ENCODE data around the gene CDK6.

Gene CDK6

DNA sequence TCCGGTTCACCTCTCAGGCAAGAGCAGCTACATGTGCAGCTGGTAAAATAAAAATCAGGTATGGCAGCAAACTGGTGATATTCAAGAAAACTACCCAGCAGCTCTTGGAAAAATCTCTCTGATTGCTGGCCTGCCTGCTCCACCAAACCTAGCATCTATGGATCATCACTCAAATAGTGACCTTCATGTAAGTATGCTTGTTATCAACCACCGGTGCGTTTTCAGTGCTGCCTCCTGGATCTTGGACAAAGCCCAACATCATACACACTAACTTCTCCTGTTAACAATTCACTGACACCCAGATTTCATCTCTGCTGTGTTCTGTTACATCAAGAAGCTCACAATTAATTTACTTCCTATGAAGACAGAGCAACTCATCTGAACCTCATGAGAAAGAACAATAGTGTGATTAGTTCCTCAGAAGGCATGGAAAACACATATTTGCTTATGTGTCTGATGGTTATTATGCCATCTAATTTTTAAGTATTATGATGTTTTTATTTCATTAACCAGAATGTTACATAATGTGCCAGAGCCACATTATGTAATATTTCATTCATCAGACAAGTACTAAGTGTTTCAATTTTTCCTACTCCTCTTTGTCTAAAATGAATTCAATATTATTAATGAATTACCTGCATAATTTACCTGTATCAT, 8.8 kb downstream of the CDK6 start:
- DNase-seq (ENCODE audit: low read depth in 1 of 2, low spot score in 1 of 2) = no peak

DNA sequence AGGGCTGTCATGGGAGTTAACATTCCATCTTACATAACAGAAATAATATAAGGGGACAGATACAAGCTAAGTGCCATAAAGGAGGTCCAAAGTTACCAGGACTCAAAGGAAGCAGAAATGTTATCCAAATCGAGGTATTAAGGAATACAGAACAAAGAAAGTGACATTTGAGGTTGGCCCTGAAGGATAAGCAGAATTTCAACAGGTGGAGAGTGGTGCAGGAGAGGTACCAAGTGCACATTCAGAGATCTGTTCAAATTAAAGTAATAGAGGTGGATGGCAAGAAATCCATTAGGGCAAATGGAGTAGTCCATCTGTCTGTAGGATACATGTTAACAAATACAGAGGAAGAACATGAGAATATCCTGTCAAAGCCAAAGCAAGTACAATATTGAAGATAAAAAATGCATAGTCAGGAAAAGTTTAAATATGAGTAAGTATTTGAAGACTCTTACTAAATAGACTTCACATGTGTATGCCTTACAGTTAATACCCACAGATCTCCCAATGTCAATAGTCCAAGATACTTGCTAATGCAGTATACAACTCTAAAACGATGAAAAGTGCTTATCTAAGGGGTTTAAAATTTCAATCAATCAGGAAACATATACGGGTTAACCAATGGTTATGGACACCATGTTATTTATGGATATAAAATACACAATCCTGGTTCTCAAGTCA, 10.0 kb downstream of the CDK6 start:
- no peak for DNase-seq (ENCODE audit: low read depth in 1 of 2, low spot score in 1 of 2)

DNA sequence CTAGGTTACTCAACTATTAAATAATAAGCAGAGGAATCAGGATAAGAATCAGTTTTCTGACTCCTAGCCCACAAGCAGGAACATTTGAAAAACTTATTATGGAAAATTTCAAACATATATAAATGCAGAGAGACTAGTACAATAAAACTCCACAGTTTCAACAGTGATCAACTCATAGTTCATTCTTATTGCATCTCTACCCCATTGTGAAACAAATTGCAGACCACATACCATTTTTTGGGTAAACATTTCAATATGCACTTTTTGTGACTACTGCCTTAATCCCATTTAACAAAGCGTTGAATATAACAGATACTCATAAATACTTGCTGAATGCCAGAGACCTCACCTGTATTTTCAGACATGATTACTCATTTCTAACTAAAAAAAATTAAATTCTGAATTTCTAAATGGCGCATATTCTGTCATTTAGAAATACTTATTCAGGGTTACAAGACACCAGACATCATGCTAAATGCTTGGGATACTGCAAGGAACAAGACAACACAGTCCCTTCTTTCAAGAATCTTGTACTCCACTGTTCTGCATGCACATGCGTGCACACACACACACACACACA, 11.4 kb downstream of the CDK6 start:
- no peak for DNase-seq (ENCODE audit: low read depth in 1 of 2, low spot score in 1 of 2)

DNA sequence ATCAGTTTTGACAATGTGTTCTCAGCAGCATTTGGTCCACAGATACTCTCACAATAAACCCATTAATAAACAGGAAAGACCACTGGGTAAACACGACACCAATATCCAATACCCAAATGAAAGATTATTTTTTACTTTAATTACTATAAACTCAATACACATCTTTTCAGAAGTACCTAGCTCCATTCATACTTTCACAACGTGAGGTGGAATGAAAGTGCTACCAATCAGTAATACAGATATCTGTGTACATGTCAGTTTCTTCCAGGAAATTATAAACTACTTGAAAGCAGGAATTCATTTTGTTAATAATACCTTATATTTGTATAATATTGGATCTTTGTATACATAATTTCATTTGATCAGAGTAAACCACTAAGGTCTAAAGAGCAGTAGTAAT, 11.9 kb downstream of the CDK6 start:
- no peak for DNase-seq (ENCODE audit: low read depth in 1 of 2, low spot score in 1 of 2)

DNA sequence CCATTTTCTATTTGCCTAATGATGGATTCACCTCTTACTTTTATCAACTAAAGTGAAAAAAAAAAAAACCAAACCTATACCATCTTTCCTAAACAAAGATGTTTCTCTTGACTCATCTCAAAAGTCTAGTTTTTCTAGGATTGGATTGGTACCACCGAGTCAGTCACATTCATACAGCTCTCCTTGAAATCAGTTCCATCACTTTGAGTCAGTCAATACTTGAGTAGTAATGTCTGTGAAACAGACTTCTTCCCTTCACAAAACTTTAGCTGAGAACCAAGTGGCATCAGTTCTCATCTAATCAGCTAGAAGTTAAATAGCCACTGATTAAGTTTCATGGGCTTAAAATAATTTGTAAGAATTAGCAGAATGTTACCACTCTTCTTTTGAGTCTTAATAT, 13.3 kb downstream of the CDK6 start:
- DNase-seq (ENCODE audit: low read depth in 1 of 2, low spot score in 1 of 2) = no peak

DNA sequence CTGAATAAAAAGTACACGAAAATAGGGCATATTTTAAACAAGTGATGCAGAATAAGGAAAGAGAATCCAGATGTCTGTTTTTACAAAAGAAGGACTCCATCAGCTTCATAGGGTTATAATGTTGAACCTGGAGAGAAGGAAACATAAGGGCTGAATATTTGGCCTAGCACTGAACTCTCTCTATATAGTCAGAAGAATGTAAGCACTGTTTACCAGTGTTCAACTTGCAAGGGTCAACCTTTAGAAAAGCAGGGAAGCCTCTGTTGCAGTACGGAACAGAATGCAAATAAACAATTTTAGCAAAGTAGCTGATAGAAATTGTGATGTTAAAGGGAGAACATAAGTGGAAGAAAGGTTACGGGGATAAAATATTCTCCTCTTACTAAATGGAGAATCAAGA, 16.2 kb downstream of the CDK6 start:
- DNase-seq (ENCODE audit: low read depth in 1 of 2, low spot score in 1 of 2) = no peak

DNA sequence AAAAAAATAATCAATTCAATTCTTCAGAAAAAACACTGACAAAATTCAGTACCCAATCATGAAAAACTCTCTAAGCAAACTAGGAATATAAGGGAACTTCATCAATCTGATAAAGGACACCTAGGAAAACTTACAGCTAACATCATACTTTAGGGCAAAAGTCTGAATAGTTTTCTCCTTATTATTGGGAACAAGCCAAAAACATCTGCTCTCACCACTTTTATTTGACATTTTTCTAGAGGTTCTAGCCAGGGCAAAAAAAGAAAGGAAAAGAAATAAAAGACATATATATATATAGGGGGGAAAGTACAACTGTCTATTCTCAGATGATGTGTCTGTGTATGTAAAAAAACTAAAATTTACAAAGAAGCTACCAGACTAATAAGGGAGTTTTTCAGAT, 19.0 kb downstream of the CDK6 start:
- DNase-seq (ENCODE audit: low read depth in 1 of 2, low spot score in 1 of 2) = no peak

DNA sequence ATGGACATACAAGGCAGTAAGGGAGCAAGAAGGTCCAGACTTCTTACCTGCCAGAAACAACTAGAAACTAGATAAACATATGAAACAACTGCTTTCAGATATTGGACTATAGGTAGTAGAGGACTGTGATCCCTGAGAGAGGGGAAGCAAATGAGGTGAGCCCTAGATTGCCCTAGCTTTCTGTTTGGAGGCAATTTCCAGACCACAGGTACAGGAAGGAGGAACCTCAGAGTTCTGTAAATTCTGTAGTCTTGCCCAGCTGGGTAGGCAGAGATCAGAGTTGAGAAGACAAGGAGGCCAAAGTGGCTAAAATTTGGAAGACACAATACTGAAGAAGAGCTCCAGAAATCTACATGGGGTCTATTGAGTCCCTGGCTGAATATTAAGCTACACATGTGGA, 21.0 kb downstream of the CDK6 start:
- DNase-seq (ENCODE audit: low read depth in 1 of 2, low spot score in 1 of 2) = no peak

DNA sequence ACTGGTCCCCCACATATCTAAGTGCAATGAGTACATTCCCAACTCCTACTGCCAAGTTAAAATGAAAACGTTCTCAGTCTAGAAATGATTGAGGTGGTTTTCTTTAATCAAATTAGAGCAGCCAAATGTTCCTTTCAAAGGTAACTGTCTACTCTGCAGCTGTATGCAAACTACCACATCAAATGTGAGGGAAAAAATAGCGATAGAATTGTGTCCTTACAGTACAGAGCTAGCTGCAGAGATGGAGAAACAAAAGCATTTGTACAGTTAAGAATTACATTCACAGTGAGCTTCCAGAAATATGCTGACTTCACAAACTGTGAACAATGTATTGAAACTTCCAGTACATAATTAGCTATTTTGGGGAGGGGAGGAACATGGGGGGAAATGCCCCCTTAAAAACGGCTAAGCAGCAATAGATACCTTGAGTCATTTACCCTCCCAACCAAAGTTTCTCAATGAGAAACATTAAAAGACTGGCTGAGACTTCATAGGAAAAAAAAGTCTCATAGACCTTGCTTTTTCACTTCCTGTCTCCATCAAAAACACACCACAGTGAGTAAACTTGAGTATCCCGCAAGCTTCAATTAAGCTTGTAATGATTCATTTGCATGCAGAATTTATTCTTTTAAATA, 22.9 kb downstream of the CDK6 start:
- DNase-seq (ENCODE audit: low read depth in 1 of 2, low spot score in 1 of 2) = no peak

DNA sequence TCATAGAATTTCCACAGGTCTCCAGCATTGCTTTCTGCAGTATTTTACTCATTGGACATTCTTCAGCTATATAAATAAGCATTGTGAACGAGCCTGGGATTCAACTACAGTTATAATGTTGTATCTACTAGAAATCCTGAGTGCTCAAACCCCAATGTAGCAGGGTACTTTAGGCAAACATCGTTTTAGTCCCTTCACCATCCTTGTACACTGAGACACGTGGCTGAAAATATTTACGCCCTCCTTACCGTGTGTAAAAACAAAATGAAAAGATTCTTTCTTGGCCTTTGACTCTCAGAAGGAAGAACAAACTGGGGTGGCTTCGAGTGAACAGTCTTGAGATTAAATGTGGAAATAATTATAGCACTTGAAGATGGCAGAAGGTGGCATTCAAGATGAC, 25.2 kb downstream of the CDK6 start:
- no peak for DNase-seq (ENCODE audit: low read depth in 1 of 2, low spot score in 1 of 2)

DNA sequence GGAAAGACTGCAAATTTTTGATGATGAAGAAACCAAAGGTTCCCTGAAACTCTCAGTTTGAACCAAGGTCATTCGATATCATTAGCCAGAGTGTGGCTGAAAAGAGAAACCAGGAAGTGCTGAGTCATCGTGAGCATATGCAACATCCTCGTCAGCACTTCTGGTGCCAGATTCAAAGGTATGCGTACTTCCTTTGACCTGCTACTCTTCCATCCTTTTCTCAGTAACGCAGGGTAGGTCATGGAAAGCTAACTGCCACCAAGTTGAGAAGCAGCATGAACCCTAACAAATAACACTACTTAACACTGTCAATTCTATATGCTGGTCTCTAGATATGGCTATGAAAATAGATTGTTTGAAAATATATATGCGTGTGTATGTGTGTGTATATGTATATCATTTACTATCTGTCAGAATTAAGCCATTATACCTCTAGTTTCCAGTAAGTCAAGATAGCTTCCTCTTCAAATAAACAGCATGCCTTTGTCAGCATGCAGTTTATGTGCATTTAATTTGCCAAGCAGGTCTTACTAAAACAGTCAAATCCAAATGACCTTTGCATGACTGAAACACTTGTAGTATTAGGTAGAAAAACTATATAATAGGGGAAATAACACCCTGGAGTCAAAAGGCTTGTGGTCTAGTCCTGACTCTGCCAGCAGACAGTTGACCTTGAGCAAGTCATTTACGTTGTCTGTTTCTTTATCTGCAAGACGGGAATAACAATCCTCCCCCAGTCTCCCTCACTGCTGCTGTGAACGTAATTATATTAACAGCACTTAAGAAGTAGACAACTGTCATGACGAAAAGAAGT, 26.4 kb downstream of the CDK6 start:
- DNase-seq (ENCODE audit: low read depth in 1 of 2, low spot score in 1 of 2) = peak in 1 of 2 donors; percentile 21

DNA sequence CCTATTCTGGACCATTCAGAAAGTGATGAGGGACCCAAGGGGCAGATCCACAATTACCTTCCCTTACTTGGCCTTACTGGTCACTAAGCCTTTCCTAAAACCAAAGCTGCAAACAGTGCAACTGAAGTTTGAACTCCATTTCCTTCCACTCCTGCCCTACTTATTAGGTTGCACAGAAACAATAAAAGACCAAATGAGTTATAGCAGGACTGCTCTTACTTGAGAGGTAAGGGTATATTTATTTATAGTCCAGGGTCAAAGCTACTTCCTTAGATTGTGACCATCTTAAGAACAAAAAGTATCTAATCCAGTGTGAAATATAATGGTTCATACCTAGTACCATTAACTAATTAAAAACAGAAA, 27.0 kb downstream of the CDK6 start:
- no peak for DNase-seq (ENCODE audit: low read depth in 1 of 2, low spot score in 1 of 2)

DNA sequence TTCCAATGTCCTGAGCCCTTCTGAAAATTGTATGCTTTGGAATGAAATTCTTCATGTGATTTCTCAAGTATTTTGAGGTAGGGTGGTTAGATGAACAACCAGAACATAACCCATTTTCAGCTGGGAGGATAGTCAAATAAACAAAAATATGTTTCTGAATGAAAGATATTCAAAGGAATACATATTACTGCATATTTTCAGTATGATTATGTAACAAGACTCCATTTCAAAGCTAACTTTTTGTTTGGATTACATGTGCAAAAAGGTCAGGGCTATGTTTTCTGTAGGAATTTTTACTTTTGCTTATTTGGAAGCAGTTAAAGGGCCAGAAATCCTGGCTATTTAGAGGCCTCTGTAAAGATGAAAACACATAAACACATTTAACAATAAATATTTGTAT, 27.7 kb downstream of the CDK6 start:
- DNase-seq (ENCODE audit: low read depth in 1 of 2, low spot score in 1 of 2) = no peak

DNA sequence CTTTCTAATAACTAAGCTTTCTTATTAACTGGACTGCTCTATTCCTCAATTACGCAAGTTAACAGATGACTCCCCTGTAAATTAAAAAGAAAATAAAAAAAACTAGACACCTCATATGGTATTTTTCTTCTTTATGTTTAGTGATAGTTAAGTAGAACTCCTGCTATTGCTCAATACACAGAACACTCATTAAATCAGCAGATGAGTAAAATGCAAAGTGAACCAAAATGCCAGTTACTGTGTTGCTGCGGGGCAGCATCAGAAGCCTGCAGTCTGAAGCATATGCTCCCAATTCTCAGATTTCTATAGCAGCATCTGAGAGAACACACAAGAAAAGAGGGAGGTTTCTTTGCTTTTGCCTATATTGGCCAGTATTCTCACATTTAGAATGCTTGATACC, 28.4 kb downstream of the CDK6 start:
- DNase-seq (ENCODE audit: low read depth in 1 of 2, low spot score in 1 of 2) = no peak

DNA sequence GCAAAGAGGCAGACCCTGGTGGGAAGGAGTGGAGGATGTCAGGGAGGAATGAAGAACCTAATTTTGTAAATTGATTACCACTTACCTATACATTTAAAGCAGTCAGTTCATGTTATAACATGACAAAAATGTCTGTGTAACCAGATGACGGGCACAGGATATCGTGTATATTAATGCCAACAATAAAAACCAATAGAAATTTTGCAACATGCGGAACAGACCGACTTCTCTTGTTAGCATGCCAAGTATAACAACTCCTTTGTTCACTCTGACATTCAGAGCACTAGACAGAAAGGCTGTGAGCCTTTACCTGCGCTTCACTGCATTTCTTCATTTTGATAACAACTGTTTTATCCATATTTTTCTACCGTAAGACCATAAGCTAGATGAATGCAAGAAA, 29.9 kb downstream of the CDK6 start:
- DNase-seq (ENCODE audit: low read depth in 1 of 2, low spot score in 1 of 2) = no peak

DNA sequence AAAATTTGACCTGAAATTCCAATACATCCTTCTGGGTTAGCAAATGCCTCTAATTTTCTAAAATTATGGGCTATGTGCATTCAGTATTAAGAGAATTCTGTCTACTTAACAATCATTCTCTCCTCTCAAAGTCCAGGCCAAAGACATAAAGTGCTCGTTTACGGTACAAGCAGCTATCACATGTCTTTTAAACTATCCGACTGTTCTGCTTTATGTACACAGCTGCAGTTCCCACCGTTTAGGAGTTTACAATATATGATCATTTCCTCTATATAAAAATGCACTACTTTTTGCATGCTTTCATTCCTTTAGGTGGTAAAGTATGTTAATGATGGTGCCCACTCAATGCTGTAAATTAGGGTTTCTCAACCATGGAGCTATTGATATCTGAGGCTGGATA, 34.0 kb downstream of the CDK6 start:
- no peak for DNase-seq (ENCODE audit: low read depth in 1 of 2, low spot score in 1 of 2)

DNA sequence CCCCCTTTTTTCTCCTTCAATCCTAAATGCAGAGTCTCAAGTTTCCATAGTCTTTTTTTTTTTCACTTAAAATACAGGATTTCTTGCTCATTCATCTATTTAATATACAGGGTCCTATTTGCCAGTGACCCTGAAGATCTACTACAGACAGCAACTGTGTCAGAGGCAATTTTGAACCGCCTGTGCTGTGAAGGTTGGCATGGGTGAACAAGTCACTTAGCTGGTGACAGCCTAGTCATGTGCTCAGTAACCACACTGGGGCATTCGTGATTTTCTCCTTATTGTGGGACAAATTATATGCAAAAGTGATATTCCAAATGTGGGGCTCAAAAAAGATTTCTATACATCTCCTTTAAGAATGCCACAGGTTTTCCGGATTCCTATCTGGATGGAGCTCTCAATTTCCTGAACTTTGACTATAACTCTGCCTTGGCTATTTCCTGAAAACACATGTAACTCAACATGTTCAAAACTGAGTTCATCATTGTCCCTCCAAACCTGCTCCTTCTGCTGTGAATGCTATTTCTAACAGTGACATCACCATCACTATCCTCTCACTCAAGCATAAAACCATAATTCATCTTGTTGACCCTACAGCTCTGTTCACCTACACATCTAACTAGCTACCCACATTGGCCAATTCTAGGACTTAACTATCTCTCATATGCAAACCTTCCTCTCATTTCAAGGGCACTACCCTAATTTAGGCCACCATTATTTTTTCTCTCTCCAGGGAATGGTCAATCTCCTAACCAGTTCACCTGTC, 36.7 kb downstream of the CDK6 start:
- DNase-seq (ENCODE audit: low read depth in 1 of 2, low spot score in 1 of 2) = no peak

DNA sequence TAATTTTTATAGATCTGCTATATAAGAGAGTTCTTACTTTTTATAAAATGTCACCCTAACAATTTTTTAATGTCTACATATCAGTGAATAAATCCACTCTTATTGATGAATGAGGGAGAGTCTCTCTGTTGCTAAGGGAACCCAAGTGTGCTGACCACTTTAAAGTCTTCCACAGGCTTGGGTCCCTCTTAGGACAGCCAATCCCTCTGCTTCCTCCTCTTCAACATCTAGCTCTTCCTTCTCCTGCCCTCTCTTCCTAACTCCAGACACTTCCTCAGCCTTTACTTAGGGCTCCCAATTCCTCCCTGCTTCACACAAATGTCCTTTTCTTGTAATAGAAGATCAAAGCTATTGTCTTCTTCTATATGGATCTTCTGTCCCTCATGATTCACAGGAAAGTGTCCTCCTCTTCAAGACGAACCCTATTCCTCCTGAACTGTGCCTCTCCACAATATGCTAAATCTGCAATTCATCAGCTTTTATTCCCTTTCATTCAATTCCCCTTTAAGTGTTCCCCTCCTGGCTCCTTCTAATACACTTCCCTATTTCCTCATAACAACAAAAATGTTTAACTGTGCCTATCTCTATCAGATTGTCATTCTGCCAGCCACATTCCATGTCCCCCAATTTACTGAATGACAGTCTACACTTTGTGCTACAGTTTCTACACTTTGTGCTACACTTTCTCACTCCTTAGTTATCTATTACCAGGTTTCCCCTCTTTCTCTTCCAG, 37.7 kb downstream of the CDK6 start:
- DNase-seq (ENCODE audit: low read depth in 1 of 2, low spot score in 1 of 2) = no peak

DNA sequence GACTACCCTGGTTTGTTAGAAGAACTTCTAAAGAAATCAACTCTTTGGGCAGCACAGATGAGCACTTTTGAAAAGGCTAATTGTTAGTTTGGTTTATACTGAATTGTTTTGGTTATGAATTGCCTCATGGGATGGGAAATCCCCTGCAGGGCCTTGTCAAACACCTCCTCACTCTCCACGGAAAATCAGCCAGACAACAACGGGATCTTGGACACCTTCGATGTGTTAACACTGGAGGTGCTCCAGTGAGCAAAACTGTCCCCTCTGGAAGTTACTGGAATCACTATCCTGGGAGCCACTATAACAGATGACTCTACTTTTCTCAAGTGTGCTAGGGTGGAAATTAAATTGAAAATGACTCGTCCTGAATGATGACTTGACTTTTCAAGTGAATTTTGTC, 38.7 kb downstream of the CDK6 start:
- no peak for DNase-seq (ENCODE audit: low read depth in 1 of 2, low spot score in 1 of 2)

DNA sequence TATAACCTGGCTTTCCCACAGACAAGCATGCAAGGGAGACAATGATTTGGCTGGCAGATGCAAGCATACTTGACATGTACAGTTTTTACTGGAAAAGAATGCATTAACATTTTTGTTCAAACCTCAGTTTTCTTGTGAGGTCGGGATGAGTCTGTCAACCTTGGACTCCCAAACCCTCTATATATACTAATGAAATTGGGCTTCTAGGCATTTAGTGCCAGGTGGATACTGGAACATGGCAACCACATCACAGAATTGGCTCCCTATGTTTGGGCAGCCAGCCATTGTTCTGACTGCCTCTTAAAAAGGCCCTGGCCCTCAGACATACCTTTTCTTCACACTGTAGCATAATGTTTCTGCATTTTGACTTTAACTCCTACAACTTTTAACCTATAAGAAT, 39.1 kb downstream of the CDK6 start:
- no peak for DNase-seq (ENCODE audit: low read depth in 1 of 2, low spot score in 1 of 2)

Data from stimulated activated CD4-positive, alpha-beta T cell treated with anti-CD3 and anti-CD28 coated beads, Interleukin-15, amount 100 ng/mL, for 1 hour (primary cell).